NCI-H446 treated with DMSO at 0.1 percent for 48 hours (cell line): ENCODE results near the gene JMJD4.

Experiments used
- DNase-seq: peaks from one replicate; lab custom pipeline; 2025; lab: John Stamatoyannopoulos, UW

Gene JMJD4

DNA sequence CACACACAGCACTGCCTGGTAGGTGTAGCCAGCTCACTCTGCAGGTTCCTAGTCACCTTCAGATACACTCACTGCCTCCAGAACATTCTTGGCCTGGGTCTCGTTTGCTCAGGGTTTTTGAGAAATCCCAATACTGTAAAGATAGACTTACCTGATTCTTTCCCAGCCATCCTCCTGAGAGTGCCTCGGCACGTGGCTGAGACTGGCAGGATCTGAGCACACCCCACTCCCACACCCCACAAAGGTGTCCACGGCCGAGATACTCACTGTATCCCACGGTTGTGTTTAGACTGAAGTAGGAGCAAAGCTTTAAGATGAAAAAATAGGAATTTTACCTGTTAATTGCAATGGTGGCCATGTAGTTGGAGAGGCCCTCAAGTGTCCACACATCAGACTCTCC is 33.5 kb upstream of the JMJD4 start:
- no peak for DNase-seq

DNA sequence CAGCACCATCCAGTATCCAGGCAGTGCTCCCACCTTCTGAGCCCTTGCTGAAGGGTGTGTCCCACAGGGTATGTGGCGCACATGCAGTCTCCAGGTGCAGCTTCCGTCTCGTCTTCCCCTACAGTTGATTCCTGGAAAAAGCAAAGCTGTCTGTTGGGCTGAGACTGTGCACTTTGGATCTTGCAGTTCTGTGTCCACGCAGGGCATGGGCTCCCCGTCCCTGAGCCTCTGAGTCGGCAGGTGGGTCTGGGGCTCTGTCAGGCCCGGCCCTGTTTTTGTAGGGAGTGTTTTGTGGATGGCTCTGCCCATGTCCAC is 33.0 kb upstream of the JMJD4 start:
- DNase-seq: no peak

DNA sequence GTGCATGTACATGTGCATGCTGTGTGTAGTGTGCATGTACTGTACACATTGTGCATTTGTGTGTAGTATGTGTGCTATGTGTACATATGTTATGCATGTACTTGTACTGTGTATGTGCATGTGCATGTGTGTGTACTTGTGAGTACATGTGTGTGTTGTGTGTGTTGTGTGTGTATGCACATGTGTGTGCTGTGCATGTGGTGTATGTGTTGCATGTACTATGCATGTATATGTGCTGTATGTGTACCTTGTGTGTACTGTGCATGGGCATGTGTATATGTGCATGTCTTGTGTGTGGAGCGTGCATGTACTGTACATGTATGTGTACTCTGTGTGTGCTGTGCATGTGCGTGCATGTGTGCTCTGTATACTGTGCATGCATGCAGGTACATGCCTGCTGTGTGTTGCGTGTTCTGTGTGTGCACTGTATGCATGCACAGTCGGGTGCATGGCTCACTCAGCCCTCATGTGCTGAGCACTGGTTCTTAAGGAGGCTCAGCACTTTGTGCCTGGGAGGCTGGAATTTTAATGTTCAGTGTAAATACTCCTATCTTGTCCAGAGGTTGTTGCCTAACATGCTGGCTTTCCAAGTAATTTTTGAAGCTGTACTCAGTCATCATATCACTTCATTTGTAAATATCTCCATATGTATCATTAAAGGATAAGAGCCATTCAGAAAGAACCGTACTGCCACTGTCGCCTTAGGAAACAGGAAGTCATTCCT is 32.5 kb upstream of the JMJD4 start:
- DNase-seq: no peak

DNA sequence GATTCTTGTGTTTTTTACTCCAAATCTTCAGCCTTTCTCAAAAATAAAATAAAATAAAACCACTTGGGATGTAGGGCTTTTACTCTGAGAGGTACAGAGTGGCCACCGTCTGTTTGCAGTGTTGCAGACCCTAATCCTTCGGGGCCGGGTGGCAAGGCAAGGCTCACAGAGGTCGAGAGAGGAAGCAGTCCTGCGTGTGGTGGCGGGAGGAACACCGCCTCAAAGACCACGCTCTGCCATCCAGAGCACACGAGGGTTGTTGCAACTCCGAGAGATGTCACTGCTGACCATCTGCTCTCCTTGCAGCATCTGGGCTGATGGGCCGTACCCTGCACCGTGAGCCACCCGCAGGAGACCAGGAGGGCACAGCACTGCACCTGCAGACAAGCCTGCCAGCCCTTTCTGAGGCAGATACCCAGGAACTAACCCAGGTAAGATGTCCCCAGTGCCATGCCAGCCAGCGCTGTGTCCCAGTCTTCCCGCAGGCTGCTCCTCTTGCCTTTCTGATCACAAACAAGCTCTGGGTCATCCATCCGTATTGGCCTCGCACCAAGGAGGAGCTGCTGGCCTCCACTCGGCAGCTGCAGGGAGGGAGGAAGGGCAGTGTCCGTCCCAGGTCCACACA is 31.7 kb upstream of the JMJD4 start:
- no peak for DNase-seq

DNA sequence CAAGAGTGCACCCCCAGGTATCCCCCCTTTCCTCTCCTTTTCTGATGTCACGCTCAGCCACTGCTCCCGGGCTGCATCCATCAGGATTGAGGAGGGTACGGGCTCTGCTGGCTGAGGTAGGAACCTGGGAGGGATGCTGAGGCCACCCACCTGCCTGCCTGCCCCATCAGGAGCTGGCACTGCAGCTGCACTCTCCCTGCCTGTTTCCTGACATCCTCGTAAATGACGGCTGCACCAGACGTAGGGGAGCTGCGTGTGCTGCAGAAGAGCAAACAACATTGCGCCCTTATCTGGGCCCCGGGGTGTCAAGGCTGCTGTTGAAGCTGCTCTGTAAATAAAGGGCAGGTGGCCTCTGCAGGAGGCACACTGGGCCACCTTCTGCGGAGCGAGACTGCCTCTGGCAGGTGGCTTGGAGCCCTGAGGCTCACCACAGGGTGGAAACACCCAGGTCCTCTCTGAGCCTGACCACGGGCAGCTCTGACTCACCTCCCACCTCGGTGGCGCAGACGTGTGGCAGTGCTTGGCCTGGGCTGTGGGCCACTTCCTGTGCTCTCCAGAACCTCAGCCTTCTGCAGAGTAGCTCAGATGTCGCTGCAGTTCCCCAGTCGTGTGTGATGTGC is 31.0 kb upstream of the JMJD4 start:
- no peak for DNase-seq

DNA sequence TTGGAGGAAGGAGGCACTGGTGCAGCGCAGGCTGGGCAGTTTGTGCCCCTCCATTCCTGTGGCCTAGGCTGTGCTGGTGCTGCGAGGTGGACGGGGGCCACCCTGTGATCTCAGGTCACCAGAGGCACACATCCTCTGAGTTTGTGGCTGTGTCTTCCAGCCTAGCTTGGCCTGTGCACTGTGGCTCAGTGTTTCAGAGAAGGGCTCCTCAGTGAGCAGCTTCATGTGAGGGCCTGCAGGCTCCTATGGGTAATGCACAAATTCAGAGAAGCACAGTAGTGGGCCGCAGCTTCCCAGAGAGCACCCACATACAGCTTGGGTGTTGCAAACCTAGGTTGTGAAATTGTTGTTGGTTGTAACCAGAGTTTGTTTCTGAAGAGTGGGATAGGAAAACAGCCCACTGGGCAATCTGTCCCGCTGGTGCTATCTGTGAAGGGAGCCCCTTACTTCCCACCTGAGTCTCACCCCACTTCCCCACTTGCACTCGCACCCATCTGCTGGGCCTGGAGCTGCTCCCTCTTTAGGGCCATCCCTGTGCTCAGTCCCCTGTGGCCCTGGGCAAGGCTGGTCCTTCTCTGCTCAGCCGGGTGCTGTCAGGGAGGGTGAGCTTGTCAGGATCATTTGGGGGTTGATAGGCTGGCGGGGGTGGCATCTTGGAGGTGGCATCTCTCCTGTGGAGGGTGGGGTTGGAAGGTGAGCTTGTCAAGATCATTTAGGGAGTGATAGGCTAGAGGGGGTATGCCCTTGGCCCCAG is 30.3 kb upstream of the JMJD4 start:
- DNase-seq: no peak

DNA sequence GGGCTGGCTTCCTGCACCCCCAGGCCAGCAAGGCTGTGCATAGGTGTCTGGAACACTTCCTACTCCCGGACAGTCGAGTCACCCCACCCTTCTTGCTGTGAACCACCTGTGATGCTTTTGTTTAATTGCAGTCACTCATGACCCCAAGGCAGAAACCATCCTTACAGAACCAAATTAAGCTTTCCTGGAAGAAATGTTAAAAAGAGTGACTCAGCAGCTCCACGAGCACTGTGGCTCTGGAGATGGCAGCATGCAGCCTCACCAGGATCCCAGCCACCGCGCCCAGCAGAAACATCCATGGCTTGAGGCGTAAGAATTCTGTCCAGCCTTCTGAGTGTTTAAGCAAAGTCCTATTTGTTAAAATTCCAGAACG is 28.9 kb upstream of the JMJD4 start:
- DNase-seq: no peak

DNA sequence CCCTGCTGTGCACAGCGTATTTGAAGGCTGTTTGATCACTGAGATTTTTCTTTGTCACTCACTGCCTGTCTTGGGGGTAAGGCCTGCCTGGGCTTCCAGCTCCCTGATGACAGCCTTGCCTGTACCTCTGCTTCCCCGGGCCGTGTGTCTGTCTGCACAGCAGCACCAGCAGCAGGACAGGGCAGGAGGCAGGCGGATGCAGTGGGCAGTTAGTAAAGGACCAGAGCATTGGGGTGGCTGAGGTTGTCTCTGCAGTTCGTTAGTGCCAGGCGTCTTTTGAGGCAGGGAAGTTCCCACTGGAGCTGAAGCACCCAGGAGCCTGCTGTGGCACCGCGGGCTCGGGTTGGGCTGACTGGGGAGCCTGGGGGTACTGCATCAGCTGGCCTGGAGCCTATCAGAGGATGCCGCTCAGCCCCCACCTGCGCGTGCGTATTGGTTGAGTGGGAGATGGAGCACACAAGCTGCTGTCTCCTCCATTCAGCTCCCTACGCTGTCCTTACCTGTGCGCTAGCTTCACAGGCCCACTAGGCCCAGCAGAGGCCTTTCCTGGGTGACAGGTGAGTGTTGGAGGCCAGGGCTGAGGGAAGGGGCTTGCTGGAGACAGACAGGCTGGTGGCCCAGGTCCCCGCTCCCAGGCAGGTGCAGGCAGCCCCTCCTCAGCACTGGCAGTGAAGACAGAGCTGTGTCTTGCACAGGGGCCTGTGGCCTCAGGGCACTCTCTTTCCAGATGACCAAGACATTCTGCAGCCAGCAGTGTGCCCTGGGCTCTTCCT is 28.3 kb upstream of the JMJD4 start:
- no peak for DNase-seq

DNA sequence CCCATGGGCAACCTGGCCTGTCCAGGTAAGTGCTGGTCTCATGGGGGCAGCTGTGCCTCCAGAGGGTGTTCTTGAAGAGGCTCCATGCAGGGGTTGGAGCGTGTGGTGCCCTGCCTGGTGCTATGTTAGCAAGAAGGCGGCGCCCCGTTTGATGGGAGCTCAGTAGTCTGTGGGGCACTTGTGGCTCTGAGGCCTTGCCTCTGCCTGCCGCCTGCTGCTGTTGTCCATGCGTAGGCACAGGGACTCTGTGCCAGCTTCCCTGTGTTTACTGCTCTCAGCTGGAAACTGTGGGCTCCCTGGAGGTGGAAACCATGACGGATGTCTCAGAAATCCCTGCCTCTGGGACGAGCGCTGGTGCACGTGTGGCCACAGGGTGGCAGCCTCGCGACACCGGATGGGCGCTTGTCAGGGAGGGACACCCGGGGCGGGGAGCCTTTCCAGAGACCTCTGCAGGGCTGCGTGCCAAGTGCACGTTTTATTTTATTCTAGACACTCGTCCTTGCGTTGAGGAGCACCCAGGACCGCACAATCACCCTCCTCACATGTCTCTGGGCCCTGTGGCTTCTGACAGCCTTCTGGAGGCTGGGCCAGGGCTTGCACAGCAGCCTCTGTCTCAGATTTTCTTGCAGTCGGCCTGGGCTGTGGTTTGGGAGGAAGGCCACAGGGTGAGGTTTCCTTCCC is 27.3 kb upstream of the JMJD4 start:
- peak; percentile 47 for DNase-seq

DNA sequence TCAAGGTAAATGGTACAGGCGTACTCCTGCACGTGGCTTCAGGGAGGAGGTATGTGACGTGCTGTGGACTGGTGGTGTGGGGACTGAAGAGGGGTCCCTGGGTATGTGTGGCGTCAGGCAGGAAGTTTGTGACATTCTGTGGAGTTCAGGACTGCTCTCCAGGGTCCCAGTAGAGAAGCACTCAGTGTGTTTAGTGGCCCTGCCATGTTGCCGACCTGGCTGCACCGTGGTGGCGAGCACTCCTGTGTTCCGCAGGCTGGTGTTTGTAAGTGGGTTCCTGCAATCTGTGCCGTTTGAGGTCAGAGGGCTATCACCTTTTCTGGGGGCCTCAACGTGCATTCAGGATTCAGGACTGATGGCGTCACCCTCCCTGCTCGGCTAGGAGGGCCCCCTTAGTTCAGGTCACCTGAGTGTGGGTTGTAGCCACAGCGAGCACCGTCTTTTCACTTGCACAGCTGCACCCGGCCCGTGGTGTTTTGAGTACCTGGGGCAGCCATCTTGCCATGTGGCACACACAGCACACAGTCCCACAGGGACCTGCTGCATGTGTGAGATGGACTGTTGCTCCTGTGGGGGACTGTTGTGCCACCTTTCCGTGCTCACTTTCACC is 26.6 kb upstream of the JMJD4 start:
- no peak for DNase-seq

DNA sequence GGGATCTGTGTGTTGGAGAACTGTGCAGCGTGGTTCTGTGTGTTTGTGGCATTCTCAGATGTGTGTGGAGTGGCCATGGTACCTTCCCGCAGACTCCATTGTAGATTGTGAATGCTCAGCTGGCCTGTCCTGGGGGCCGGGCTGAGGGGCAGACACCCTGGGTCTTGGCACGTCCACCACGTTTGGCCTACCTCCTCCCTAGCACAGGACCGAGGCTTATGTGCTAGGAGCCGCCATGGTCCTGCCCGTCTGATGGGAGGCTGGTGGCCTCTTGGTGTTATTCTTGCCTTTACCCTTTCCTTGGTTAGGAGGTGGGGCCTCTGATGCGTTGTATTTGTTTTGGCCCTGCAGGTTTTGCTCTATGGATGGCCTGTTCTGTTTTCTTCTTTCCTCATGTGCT is 25.3 kb upstream of the JMJD4 start:
- no peak for DNase-seq

DNA sequence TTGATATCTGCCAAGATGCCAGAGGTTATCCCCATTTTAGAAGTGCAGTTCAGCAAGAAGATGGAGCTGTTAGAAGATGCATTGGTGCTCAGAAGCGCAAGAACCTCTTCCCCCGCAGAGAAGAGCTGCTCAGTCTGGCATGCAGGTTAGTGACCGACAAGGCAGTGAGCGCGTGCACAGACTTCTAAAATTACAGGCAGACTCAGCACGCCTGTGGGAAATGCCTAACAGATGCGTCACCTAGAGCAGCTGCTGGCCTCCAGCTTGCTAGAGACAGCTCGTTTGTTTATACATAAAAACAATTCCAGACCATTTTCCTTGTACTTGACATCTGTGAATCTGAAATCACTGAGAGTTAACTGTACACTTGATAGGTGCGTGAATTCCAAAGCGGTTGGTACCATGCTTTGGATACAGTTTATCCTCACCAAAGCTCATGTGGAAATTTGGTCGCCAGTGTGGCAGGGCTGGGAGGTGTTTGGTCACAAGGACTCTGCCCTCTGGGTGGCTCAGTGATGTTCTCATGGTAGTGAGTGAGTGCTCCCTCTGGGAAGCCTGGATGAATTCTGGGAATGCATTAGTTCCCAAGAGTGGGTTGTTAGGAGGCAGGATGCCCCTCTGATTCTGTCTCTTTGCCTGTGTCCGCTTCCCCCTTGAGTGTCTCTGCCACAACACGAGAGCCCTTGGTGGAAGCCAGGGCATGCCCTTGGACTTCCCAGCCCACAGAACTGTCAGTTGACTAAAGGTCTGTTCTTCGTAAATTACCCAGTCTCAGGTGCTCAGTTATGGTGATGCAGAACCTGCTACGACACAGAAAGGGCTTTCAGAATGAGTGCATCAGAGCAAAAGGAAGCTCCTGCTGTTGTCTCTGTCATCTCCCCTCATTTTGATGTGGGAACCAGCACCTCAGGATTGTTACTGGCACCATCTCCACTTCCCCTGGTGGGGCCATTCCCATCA is 24.5 kb upstream of the JMJD4 start:
- DNase-seq: no peak

DNA sequence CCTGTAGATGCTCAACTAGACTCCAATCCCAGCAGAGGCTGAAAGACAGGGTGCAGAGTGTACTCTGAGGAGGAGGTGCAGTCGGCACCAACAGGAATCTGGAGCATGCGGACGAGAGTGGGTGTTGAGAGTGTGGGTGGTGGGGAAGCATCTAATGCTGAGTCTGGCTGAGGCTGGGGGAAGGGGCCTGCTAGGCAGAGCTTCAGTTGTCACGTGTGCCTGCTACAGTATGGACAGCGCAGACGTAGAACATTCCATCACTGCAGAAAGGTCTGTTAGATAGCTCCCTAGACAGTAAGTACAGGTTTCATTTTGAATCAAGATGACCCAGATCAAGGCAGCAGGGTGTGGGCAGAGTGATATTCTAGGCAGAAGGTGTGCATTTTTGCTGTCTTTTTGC is 23.3 kb upstream of the JMJD4 start:
- no peak for DNase-seq

DNA sequence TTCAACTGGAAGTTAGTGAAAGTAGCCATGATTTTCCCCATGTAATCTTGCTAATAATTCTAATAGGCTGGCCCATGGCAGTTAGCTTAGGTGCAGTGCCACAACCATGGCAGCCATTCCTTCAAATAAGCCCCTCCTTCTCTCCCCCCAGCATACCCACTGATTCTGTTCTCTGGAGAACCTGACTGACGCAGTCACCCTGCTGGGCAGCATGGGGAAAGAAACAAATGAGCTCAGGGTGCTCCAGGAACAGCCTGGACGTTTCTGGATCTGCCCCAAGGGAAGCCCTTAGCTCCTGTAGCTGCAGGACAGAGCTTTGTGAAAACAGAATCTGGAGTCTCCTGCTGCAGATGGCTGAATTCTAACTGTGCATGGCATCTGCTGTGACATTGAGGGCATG is 22.7 kb upstream of the JMJD4 start:
- DNase-seq: no peak

DNA sequence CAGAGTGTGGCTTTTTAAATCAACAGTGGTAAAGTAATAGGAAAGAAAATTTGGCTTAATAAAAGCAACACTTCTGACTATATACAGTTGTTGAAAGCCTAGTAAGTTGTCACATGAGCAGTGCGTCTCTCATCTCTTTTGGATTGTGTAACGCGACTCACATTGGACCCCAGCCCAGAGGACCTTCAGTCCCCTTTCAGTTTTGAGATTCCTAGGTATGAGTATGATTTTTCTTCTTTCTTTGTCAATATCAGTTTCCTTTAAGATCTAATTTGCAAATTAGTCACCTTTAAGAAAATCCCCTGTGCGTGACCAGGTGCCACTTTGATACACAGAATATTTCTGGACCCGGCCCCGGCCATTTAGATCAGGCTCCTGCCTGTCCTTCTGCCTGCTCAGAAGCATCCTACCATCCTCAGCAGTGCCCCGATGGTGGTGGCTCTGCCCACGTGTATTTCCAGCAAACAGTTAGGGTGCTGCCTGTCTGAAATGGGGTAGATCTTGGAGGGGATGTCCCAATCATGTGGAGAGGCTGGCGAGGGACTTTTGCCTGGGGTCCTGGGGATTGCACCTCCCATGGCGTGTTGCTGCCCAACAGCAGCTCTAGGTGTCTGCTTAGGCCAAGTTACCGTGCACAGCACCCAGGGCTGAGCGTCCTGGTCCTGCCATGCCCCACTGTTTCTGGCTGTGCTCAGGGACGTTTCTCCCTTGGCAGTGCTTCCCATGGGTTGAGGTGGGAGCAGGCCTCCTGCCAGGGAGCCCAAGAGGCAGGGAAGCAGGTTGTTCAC is 21.3 kb upstream of the JMJD4 start:
- DNase-seq: no peak

DNA sequence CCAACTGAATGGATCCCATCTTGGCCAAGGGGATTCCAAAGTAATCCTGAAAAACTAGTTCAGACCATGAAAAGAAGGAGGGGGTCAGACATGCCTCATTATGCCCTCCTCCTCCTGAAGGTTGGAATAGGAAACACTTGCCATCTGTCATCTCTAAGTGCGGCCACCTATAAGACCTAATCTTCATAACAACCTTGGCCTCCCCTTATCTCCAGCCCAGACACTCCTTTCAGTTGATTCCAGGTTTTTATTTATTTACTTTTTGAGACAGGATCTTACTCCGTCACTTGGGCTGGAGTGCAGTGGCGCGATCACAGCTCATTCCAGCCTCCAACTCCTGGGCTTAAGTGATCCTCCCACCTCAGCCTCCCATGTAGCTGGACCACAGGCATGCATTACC is 19.9 kb upstream of the JMJD4 start:
- no peak for DNase-seq

DNA sequence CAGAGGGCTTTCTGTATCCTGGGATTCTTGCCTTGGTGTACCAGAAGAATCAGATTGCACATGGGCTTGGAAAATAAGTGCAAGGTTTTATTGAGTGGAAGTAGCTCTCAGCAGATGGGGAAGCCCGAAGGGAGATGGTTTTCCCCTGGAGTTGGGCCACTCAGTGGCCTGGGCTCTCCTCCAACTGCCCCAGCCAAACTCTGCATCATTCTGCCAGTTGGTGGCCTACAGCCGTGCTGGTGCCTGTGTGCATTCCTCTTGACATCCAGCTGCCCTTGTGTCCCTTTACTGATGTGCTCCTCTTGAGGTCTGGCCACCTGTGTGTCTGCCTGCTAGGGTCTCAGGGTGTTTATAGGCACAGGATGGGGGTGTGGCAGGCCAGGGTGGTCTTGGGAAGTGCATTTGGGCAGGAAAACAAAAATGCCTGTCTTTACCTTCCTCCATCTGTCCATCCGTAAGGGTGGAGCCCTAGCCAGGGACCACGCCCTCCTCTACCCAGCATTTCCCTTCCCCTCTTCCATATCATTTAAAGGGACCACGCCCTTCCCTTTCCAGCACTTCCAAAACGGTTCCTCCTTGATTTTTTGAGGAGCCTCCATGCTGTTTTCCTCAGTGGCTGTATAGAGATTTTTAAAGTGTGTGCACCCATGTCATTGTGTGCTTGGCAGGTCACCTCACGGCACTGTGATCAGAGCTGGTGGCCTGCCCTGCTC is 19.1 kb upstream of the JMJD4 start:
- peak; percentile 82 for DNase-seq

DNA sequence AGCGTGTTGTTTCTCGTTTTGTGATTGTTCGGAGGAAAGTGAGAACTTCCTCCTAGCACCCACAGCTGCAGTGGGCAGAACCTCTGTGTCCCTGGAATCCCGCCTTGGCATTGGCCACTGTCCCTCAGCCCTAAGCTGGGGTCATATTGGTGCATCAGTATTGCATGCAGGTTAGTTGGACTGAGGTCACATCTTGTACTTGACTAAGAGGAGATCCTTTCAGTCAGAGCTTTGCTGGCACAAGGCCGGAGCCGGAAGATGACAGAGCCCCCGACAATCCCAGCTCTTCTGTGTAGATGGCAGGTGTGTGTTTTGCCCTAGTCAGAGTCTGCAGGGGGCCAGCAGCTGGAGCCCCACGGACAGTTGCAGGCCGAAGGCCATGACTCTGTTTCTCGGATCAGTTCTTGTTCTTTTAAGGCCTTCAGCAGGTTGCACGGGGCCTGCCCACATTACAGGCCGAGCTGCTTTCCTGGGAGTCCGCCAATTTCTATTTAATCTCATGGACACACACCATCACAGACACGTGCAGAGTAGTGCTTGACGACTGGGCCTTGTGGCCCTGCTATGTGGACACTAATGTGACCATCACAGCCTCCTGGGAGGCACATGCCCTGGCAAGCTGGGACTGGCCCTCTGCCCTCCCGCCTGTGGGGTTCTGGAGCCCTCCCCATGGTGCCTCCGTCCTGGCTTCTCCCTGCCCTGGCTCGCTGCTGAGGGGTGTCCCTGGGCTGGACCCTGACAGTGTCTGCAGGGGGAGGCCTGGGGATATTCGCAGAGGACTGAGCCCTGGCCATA is 15.0 kb upstream of the JMJD4 start:
- no peak for DNase-seq
